Adrenal gland (tissue), 12 donors: Measurements from ENCODE around the gene GPC3. TPM values are rescaled to one million over a fixed set of nuclear protein-coding genes. Genes with fewer than 3 reads are reported as not detected.

Experiments used
- DNase-seq, 7 donors: peaks; one replicate each; pipeline ENCODE4 v3.0.0-alpha.2; 2019 to 2020
- H3K27ac ChIP-seq, 5 donors: fragments of 200-600 bp; sonication (generic) in 4 of 5; 1 replicate in 3 of 5; 2 replicates in 2 of 5; pipeline versions ENCODE4 v1.5.1 to v1.8.0; 2016 to 2020; ENCODE audit warnings: mild to moderate bottlenecking in 1 of 5
- H3K27me3 ChIP-seq: fragments of 200-600 bp; 2 replicates; pipeline ENCODE4 v1.8.0; 2021
- H3K36me3 ChIP-seq, 2 donors: fragments of 200-600 bp; replicated peaks in 1 of 2; 1 replicate in 1 of 2; 2 replicates in 1 of 2; pipeline versions ENCODE4 v1.5.1 to v1.8.0; 2018 to 2022
- H3K4me1 ChIP-seq, 2 donors: fragments of 200-600 bp; replicated peaks in 1 of 2; 1 replicate in 1 of 2; 2 replicates in 1 of 2; pipeline versions ENCODE4 v1.5.1 to v1.8.0; 2018 to 2021
- H3K4me3 ChIP-seq, 4 donors: fragments of 200-600 bp; sonication (generic) in 3 of 4; one replicate each; pipeline ENCODE4 v1.5.1; 2016 to 2018
- H3K9me3 ChIP-seq, 3 donors: fragments of 200-600 bp; sonication (generic) in 1 of 3; replicated peaks in 1 of 3; 1 replicate in 2 of 3; 2 replicates in 1 of 3; pipeline versions ENCODE4 v1.5.1 to v1.8.0; 2016 to 2021
- POLR2A ChIP-seq, 2 donors: fragments of 450-650 bp; IDR thresholded peaks; one replicate each; pipeline ENCODE4 v1.6.1; 2017; ENCODE audit warnings: antibody characterized with exemption in 2 of 2, mild to moderate bottlenecking in 2 of 2, moderate library complexity in 1 of 2
- WGBS, 4 donors: extraction: QIAGEN DNeasy Blood & Tissue Kit in 2 of 4; methylation state at CpG; one replicate each; pipeline versions ENCODE4 v1.1.5 to v1.1.7; 2013 to 2017; 5-methylcytosine and 5-hydroxymethylcytosine counted together
- intact Hi-C, 2 donors: fragments of 100-400 bp; cut with DNase I; formaldehyde crosslinking; loops; one replicate each; pipeline versions ENCODE4 v1.14.1 to v1.15.0; 2022 to 2023
- polyA plus RNA-seq, 3 donors: library from polyadenylated mRNA; stranded (reverse); fragments of 200-250 nt in 2 of 3; fragments of 350-450 nt in 1 of 3; fragmentation: Illumina TruSeq in 1 of 3; extraction: RNeasy Lipid Tissue Mini Kit (QIAGEN cat#74804) in 1 of 3; gene quantifications; one replicate each; pipeline ENCODE4 v1.2.3, GENCODE V29; 2013 to 2014
- total RNA-seq, 9 donors: library from RNA; depleted of rRNA in 4 of 9; stranded (reverse); fragments of >200 nt in 4 of 9; fragments of 120-200 nt in 1 of 9; fragmentation: NEBNext Ultra II Directional in 1 of 9; extraction: Animal tissue kit (Norgen Biotek cat#: 25700) in 1 of 9; gene quantifications; one replicate each; pipeline versions ENCODE4 v1.1.0 to v1.2.4, GENCODE V29; 2013 to 2023
- TF ChIP-seq, protein P1 (sequence below), 6 experiments: fragments of 450-650 bp in 4 of 6; fragments of 200-600 bp in 2 of 6; sonication (generic) in 1 of 6; IDR thresholded peaks; 1 replicate in 5 of 6; 2 replicates in 1 of 6; pipeline versions ENCODE4 v1.5.1 to v1.8.0; 2016 to 2021; ENCODE audit warnings: antibody characterized with exemption in 6 of 6, mild to moderate bottlenecking in 2 of 6, moderate library complexity in 1 of 6
- donor health status: healthy with polysubstance abuse.
- donor health status: Bipolar disorder and iron deficiency.
- donor health status: DM: yes; HTN: yes; CAD: no.
- donor health status: DM: no; HTN: no; CAD: no.
- donor health status: DM: no; HTN: no; CAD: no.
- donor health status: DM: yes; HTN: yes; CAD: no.

GPC3 gene
- total and polyA plus RNA-seq, 12 donors: 3.5 to 56.7 (median 20.9) TPM

- intact Hi-C loops: no loop called here
- H3K27ac ChIP-seq: no peak overlapping the region
- WGBS, 4 donors: 60 to 94% (median 78%) methylated on average over 3 to 5 of the region's 5 CpGs
- H3K4me3 ChIP-seq: no peak overlapping the region
- H3K9me3 ChIP-seq: no peaks in the 10 kb centered on the region
- DNase-seq: no peak
- H3K4me1 ChIP-seq: no peaks in the 10 kb centered on the region
- TF ChIP-seq POLR2A (IDR thresholded peaks at IDR 0.05): no peak
- TF ChIP-seq, protein P1, sequence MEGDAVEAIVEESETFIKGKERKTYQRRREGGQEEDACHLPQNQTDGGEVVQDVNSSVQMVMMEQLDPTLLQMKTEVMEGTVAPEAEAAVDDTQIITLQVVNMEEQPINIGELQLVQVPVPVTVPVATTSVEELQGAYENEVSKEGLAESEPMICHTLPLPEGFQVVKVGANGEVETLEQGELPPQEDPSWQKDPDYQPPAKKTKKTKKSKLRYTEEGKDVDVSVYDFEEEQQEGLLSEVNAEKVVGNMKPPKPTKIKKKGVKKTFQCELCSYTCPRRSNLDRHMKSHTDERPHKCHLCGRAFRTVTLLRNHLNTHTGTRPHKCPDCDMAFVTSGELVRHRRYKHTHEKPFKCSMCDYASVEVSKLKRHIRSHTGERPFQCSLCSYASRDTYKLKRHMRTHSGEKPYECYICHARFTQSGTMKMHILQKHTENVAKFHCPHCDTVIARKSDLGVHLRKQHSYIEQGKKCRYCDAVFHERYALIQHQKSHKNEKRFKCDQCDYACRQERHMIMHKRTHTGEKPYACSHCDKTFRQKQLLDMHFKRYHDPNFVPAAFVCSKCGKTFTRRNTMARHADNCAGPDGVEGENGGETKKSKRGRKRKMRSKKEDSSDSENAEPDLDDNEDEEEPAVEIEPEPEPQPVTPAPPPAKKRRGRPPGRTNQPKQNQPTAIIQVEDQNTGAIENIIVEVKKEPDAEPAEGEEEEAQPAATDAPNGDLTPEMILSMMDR (IDR thresholded peaks at IDR 0.05): no peak
- peaks cover 8% of the 10 kb centered on the region for H3K27me3 ChIP-seq
- no peaks in the 10 kb centered on the region for H3K36me3 ChIP-seq
These were observed 17.3 kb downstream of the GPC3 start for GRCh38 chrX:133968109-133968508.

GRCh38 chrX:133966199-133966598 is 19.2 kb downstream of the GPC3 start:
- intact Hi-C loops: no loop called here
- TF ChIP-seq, protein P1 (IDR thresholded peaks at IDR 0.05): no peak
- TF ChIP-seq POLR2A (IDR thresholded peaks at IDR 0.05): no peak
- Histone ChIP-seq H3K27me3 (peaks cover 8% of the 10 kb centered on the region), H3K27ac (no peak overlapping the region), H3K9me3 (no peaks in the 10 kb centered on the region), H3K4me3 (no peak overlapping the region), H3K36me3 (no peaks in the 10 kb centered on the region), H3K4me1 (no peaks in the 10 kb centered on the region)
- no peak for DNase-seq
- WGBS, 4 donors: 72 to 89% (median 79%) methylated on average over 3 of the region's 3 CpGs

GRCh38 chrX:133965321-133965720 is 20.1 kb downstream of the GPC3 start:
- no peak for DNase-seq
- Histone ChIP-seq H3K4me3 (no peak overlapping the region), H3K27ac (no peak overlapping the region), H3K27me3 (peaks cover 8% of the 10 kb centered on the region), H3K36me3 (no peaks in the 10 kb centered on the region), H3K9me3 (no peaks in the 10 kb centered on the region), H3K4me1 (no peaks in the 10 kb centered on the region)
- WGBS, 4 donors: 77 to 96% (median 88%) methylated on average over 3 of the region's 3 CpGs
- TF ChIP-seq, protein P1 (IDR thresholded peaks at IDR 0.05): no peak
- no peak for TF ChIP-seq POLR2A (IDR thresholded peaks at IDR 0.05)
- intact Hi-C loops: no loop called here

DNA sequence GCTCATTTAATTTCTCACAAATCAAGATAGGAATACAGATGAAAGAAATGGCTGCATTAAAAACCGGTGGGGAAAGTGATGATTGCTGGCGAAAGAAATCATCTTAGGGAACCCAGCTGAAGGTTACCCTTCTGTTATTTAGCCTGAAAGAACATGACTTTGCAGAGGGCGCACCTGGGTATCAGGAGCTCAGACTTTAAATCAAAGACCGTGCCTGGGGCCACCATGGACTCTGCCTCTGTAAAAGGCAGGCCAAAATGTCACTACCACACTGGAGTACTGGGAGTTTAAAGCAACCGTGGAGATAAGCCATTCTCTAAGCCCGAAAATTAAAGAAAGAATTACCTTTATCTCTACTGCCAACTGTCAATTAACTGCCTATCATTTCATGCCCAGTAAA is 24.3 kb downstream of the GPC3 start:
- Histone ChIP-seq H3K27ac (no peak overlapping the region), H3K4me3 (no peak overlapping the region), H3K9me3 (no peaks in the 10 kb centered on the region), H3K4me1 (no peaks in the 10 kb centered on the region), H3K36me3 (no peaks in the 10 kb centered on the region), H3K27me3 (no peaks in the 10 kb centered on the region)
- TF ChIP-seq POLR2A (IDR thresholded peaks at IDR 0.05): no peak
- TF ChIP-seq, protein P1 (IDR thresholded peaks at IDR 0.05): no peak
- DNase-seq: no peak
- 71 to 92% (median 83%) methylated on average over 6 of the region's 6 CpGs for WGBS, 4 donors
- intact Hi-C loops: no loop called here
